GM23248 (cell line): ENCODE data around the gene MPV17. TPM values are rescaled to one million over a fixed set of nuclear protein-coding genes. Genes with fewer than 3 reads are reported as not detected.

Source experiments
- DNase-seq: peaks from one replicate; pipeline ENCODE4 v3.0.0-alpha.2; 2015
- H2AFZ ChIP-seq: fragments of 200-600 bp; sonication (generic); 2 replicates; pipeline ENCODE4 v1.6.1; 2016; ENCODE audit warnings: antibody characterized with exemption
- H3F3A ChIP-seq: fragments of 200-600 bp; sonication (generic); 2 replicates; pipeline ENCODE4 v1.6.1; 2016; ENCODE audit warnings: mild to moderate bottlenecking, antibody characterized with exemption, mixed run types; ENCODE audit not compliant: insufficient read depth
- H3K27ac ChIP-seq: fragments of 200-600 bp; sonication (generic); 2 replicates; pipeline ENCODE4 v1.5.1; 2016; ENCODE audit warnings: mild to moderate bottlenecking
- H3K27me3 ChIP-seq: fragments of 200-600 bp; sonication (generic); replicated peaks from 2 replicates; pipeline ENCODE4 v1.6.1; 2016; ENCODE audit warnings: mild to moderate bottlenecking; ENCODE audit not compliant: insufficient read depth
- H3K36me3 ChIP-seq: fragments of 200-600 bp; sonication (generic); 2 replicates; pipeline ENCODE4 v1.6.1; 2016; ENCODE audit warnings: low read depth, mild to moderate bottlenecking
- H3K4me1 ChIP-seq: fragments of 200-600 bp; sonication (generic); 2 replicates; pipeline ENCODE4 v1.6.1; 2016; ENCODE audit warnings: mild to moderate bottlenecking; ENCODE audit not compliant: insufficient read depth
- H3K4me2 ChIP-seq: fragments of 200-600 bp; sonication (generic); one replicate; pipeline ENCODE4 v1.6.1; 2016; ENCODE audit warnings: mild to moderate bottlenecking; ENCODE audit not compliant: unreplicated experiment
- H3K4me3 ChIP-seq: fragments of 200-600 bp; sonication (generic); 2 replicates; pipeline ENCODE4 v1.5.1; 2016; ENCODE audit warnings: mild to moderate bottlenecking
- H3K79me2 ChIP-seq: fragments of 200-600 bp; sonication (generic); 2 replicates; pipeline ENCODE4 v1.6.1; 2016; ENCODE audit warnings: mild to moderate bottlenecking; ENCODE audit not compliant: insufficient read depth
- H3K9ac ChIP-seq: fragments of 200-600 bp; sonication (generic); 2 replicates; pipeline ENCODE4 v1.6.1; 2016; ENCODE audit warnings: mild to moderate bottlenecking
- H3K9me2 ChIP-seq: fragments of 200-600 bp; sonication (generic); 2 replicates; pipeline ENCODE4 v1.6.1; 2016; ENCODE audit warnings: mixed run types, mild to moderate bottlenecking, moderate library complexity; ENCODE audit not compliant: insufficient read depth
- H3K9me3 ChIP-seq: fragments of 200-600 bp; sonication (generic); one replicate; pipeline ENCODE4 v1.6.1; 2017; ENCODE audit warnings: low read depth
- H4K20me1 ChIP-seq: fragments of 200-600 bp; sonication (generic); 2 replicates; pipeline ENCODE4 v1.6.0; 2016; ENCODE audit not compliant: insufficient read depth
- EZH2 ChIP-seq: fragments of 200-600 bp; sonication (generic); IDR thresholded peaks from 2 replicates; pipeline ENCODE4 v1.6.1; 2018; ENCODE audit warnings: antibody characterized with exemption, mild to moderate bottlenecking; ENCODE audit not compliant: insufficient read depth, poor library complexity, severe bottlenecking
- EZH2phosphoT487 ChIP-seq: fragments of 200-600 bp; sonication (generic); IDR thresholded peaks from 2 replicates; pipeline ENCODE4 v1.6.1; 2018; ENCODE audit warnings: antibody characterized with exemption, moderate library complexity, mild to moderate bottlenecking, low read depth; ENCODE audit not compliant: insufficient read depth
- WGBS, 2 experiments: methylation state at CpG; one replicate each; pipeline ENCODE4 v1.1.6; 2015 to 2017; ENCODE audit warnings: low lambda C conversion rate in 2 of 2, low coverage in 1 of 2; ENCODE audit errors: missing lambda C conversion rate in 2 of 2; 5-methylcytosine and 5-hydroxymethylcytosine counted together
- in situ Hi-C: fragments of 300-500 bp; cut with MboI; formaldehyde crosslinking; loops from 2 replicates; pipeline ENCODE4 v1.15.0; 2020
- polyA plus RNA-seq: library from polyadenylated mRNA; unstranded; fragments of >200 nt; fragmentation: Nextera tagmentation; extraction: Ambion mirVana; gene quantifications from 2 replicates; pipeline ENCODE4 v1.2.1, GENCODE V29; 2016
- total RNA-seq: library from RNA; depleted of rRNA; stranded (reverse); fragments of >200 nt; shearing (Covaris generic); gene quantifications from 2 replicates; pipeline ENCODE4 v1.2.3, GENCODE V29; 2014

MPV17 gene
- total and polyA plus RNA-seq, 2 experiments from 2014 or later, result 91.0 to 128 TPM

GRCh38 chr2:27308359-27308881 is 14.5 kb downstream of the MPV17 start, which contains the start of gene UCN:
TSS of gene UCN (minus strand) at chr2:27308445. CDS start at chr2:27307895, 550 bp downstream.
- Histone ChIP-seq H3K9me2 (no peaks in the 10 kb centered on the region), H3K9me3 (no peaks in the 10 kb centered on the region), H3K4me3 (no peak within 1 kb of the TSS), H2AFZ (no peak within 1 kb of the TSS), H4K20me1 (no peaks in the 10 kb centered on the region), H3K4me2 (no peak within 1 kb of the TSS), H3K27ac (no peak within 1 kb of the TSS), H3F3A (no peaks in the 10 kb centered on the region), H3K79me2 (no peaks in the 10 kb centered on the region), H3K27me3 (peaks cover 20% of the 10 kb centered on the region), H3K4me1 (0 out of 2 replicates have a peak, but pooled peaks cover 4% of the 10 kb centered on the region), H3K9ac (no peak within 1 kb of the TSS), H3K36me3 (no peaks in the 10 kb centered on the region; the same call in 1 of the 2 replicates)
- DNase-seq, result peak; percentile 72
- in situ Hi-C loops, result no loop called here
- WGBS, 2 experiments, result 17% methylated on average over 24 to 25 of the region's 25 CpGs
- no peak for TF ChIP-seq EZH2phosphoT487
- peak; percentile 84 for TF ChIP-seq EZH2

- Histone ChIP-seq H3K9me2 (no peaks in the 10 kb centered on the region), H3K27me3 (peaks cover 20% of the 10 kb centered on the region), H4K20me1 (no peaks in the 10 kb centered on the region), H3K4me2 (no peak overlapping the region), H3K9me3 (no peaks in the 10 kb centered on the region), H3K9ac (no peak overlapping the region), H3K79me2 (no peaks in the 10 kb centered on the region), H3K4me3 (no peak overlapping the region), H3K4me1 (0 out of 2 replicates have a peak, but pooled peaks cover 4% of the 10 kb centered on the region), H3K27ac (no peak overlapping the region), H3F3A (no peaks in the 10 kb centered on the region), H3K36me3 (no peaks in the 10 kb centered on the region; the same call in 1 of the 2 replicates), H2AFZ (no peak overlapping the region)
- in situ Hi-C loops, result no loop called here
- 7 to 8% methylated on average over 53 to 55 of the region's 75 CpGs for WGBS, 2 experiments
- TF ChIP-seq EZH2 (no peak), EZH2phosphoT487 (no peak)
- peak; percentile 18 for DNase-seq
These were observed 15.1 kb downstream of the MPV17 start for GRCh38 chr2:27307545-27308358.

GRCh38 chr2:27307287-27307544 is 15.7 kb downstream of the MPV17 start:
- Histone ChIP-seq H3K27me3 (peaks cover 20% of the 10 kb centered on the region), H3K4me3 (no peak overlapping the region), H3K79me2 (no peaks in the 10 kb centered on the region), H3K9me3 (no peaks in the 10 kb centered on the region), H3K36me3 (no peaks in the 10 kb centered on the region; the same call in 1 of the 2 replicates), H2AFZ (no peak overlapping the region), H3K4me1 (0 out of 2 replicates have a peak, but pooled peaks cover 4% of the 10 kb centered on the region), H3K4me2 (no peak overlapping the region), H3K9ac (no peak overlapping the region), H3F3A (no peaks in the 10 kb centered on the region), H3K9me2 (no peaks in the 10 kb centered on the region), H4K20me1 (no peaks in the 10 kb centered on the region), H3K27ac (no peak overlapping the region)
- DNase-seq, result no peak
- TF ChIP-seq EZH2phosphoT487 (0 out of 2 replicates have a peak, but pooled peaks have one; percentile 26), EZH2 (peak; percentile 89)
- WGBS, 2 experiments, result 10 to 13% methylated on average over 12 to 14 of the region's 14 CpGs
- in situ Hi-C loops, result no loop called here

- Histone ChIP-seq H3K4me2 (no peak overlapping the region), H3K9ac (no peak overlapping the region), H3K36me3 (no peaks in the 10 kb centered on the region; the same call in 1 of the 2 replicates), H3K4me1 (0 out of 2 replicates have a peak, but pooled peaks cover 4% of the 10 kb centered on the region), H4K20me1 (no peaks in the 10 kb centered on the region), H3K4me3 (no peak overlapping the region), H3K9me3 (no peaks in the 10 kb centered on the region), H3K27ac (no peak overlapping the region), H3K9me2 (no peaks in the 10 kb centered on the region), H3F3A (no peaks in the 10 kb centered on the region), H3K79me2 (no peaks in the 10 kb centered on the region), H3K27me3 (peaks cover 20% of the 10 kb centered on the region), H2AFZ (no peak overlapping the region)
- TF ChIP-seq EZH2phosphoT487 (peak; percentile 40; the same call in 1 of the 2 replicates), EZH2 (peak; percentile 93)
- 2 to 3% methylated on average over 27 to 40 of the region's 51 CpGs for WGBS, 2 experiments
- in situ Hi-C loops, result no loop called here
- DNase-seq, result peak; percentile 39
These were observed 16.2 kb downstream of the MPV17 start for GRCh38 chr2:27306573-27307286.
